Neutrophil (primary cell): Measurements from ENCODE around the gene HAUS6.
"Not testable (repeated sequence)": the region's sequence is repeated elsewhere in the genome, so short reads cannot be mapped to it uniquely, and the experiment has no call there.

Source experiments
- H3K27ac ChIP-seq: fragments of 200-600 bp; sonication (generic); 2 replicates; pipeline ENCODE4 v1.5.1; 2016; ENCODE audit warnings: mild to moderate bottlenecking, moderate library complexity
- H3K27me3 ChIP-seq: fragments of 200-600 bp; sonication (generic); 2 replicates; pipeline ENCODE4 v1.6.0; 2016; ENCODE audit warnings: mild to moderate bottlenecking
- H3K36me3 ChIP-seq: fragments of 200-600 bp; sonication (generic); 2 replicates; pipeline ENCODE4 v1.5.1; 2017
- H3K4me1 ChIP-seq, 2 experiments: fragments of 200-600 bp in 1 of 2; sonication (generic) in 1 of 2; 1 replicate in 1 of 2; 2 replicates in 1 of 2; pipeline versions ENCODE4 v1.5.1 to v1.6.1; 2013 to 2016; ENCODE audit warnings: low read depth in 1 of 2, low read length in 1 of 2, mild to moderate bottlenecking in 1 of 2, moderate library complexity in 1 of 2; ENCODE audit not compliant: control insufficient read depth in 1 of 2, insufficient read depth in 1 of 2
- H3K4me3 ChIP-seq, 2 experiments: fragments of 200-600 bp in 1 of 2; sonication (generic) in 1 of 2; 1 replicate in 1 of 2; 2 replicates in 1 of 2; pipeline ENCODE4 v1.5.1; 2013 to 2016; ENCODE audit warnings: low read depth in 1 of 2, low read length in 1 of 2, mild to moderate bottlenecking in 1 of 2, moderate library complexity in 1 of 2
- H3K9me3 ChIP-seq: fragments of 200-600 bp; sonication (generic); 2 replicates; pipeline ENCODE4 v1.5.1; 2016
- TF ChIP-seq, protein P1 (sequence below): fragments of 200-600 bp; sonication (generic); IDR thresholded peaks from 2 replicates; pipeline ENCODE4 v1.5.1; 2016; ENCODE audit warnings: antibody characterized with exemption

Gene HAUS6

DNA sequence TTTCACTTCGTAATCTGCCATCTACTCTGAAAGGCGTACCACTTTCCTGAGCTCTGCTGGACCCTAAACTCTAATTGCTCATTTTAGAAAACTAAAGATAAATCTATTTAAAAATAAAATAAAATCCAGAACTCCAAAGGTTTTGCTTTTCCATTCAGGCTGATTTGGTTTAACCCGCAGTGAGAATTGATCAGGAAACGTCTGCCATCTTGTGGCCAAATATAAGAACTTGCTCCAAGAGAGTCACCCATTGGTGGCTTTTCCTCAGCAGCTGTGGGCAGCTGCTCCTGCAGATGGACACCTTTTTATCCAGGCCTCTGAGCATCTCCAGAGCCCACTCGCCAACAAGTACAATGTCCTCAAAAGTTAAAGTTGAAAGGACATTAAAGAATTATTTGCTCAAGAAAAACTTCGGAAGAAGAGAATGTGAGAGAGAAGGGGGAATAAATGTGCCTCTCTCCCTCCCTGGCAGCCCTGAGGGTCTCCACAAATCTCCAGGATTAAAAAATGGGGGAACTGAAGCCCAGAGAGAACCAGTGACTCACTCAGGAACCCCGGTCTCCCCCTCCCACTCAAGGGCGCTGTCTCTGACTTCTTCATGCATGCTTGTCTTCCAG lies 73.8 kb downstream of the HAUS6 start:
- no peaks in the 10 kb centered on the region for H3K36me3 ChIP-seq
- no peaks in the 10 kb centered on the region for H3K4me1 ChIP-seq
- TF ChIP-seq, protein P1, sequence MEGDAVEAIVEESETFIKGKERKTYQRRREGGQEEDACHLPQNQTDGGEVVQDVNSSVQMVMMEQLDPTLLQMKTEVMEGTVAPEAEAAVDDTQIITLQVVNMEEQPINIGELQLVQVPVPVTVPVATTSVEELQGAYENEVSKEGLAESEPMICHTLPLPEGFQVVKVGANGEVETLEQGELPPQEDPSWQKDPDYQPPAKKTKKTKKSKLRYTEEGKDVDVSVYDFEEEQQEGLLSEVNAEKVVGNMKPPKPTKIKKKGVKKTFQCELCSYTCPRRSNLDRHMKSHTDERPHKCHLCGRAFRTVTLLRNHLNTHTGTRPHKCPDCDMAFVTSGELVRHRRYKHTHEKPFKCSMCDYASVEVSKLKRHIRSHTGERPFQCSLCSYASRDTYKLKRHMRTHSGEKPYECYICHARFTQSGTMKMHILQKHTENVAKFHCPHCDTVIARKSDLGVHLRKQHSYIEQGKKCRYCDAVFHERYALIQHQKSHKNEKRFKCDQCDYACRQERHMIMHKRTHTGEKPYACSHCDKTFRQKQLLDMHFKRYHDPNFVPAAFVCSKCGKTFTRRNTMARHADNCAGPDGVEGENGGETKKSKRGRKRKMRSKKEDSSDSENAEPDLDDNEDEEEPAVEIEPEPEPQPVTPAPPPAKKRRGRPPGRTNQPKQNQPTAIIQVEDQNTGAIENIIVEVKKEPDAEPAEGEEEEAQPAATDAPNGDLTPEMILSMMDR = no peak
- H3K27ac ChIP-seq = no peak overlapping the region
- H3K27me3 ChIP-seq = peaks cover 6% of the 10 kb centered on the region
- no peak overlapping the region for H3K4me3 ChIP-seq
- no peaks in the 10 kb centered on the region for H3K9me3 ChIP-seq

- H3K27me3 ChIP-seq = peaks cover 6% of the 10 kb centered on the region
- H3K27ac ChIP-seq = no peak overlapping the region
- no peak overlapping the region for H3K4me3 ChIP-seq
- no peaks in the 10 kb centered on the region for H3K4me1 ChIP-seq
- TF ChIP-seq, protein P1 = no peak
- no peaks in the 10 kb centered on the region for H3K9me3 ChIP-seq
- H3K36me3 ChIP-seq = no peaks in the 10 kb centered on the region
These were observed 74.9 kb downstream of the HAUS6 start for GRCh38 chr9:19027825-19028224.

DNA sequence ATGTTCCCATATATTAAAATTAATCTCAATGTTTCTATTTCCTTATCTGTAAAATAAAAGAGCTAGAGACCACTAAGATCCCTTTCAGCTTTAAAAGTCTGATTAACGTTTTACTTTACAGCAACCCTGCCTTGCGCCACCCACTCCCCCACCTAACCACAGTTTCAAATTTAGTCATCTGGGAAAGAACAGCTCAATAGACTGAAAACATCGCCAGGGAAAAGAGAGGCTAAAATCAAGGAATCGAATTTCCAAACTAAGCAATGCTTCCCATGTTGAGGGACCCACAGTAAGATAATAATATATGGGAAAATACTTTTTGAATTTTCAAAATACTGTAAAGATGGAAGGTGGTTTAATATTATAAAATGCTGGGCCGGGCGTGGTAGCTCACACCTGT lies 76.3 kb downstream of the HAUS6 start:
- no peak overlapping the region for H3K27ac ChIP-seq
- TF ChIP-seq, protein P1 = no peak
- H3K27me3 ChIP-seq = peaks cover 6% of the 10 kb centered on the region
- no peaks in the 10 kb centered on the region for H3K36me3 ChIP-seq
- no peak overlapping the region for H3K4me3 ChIP-seq
- H3K9me3 ChIP-seq = no peaks in the 10 kb centered on the region
- no peaks in the 10 kb centered on the region for H3K4me1 ChIP-seq

DNA sequence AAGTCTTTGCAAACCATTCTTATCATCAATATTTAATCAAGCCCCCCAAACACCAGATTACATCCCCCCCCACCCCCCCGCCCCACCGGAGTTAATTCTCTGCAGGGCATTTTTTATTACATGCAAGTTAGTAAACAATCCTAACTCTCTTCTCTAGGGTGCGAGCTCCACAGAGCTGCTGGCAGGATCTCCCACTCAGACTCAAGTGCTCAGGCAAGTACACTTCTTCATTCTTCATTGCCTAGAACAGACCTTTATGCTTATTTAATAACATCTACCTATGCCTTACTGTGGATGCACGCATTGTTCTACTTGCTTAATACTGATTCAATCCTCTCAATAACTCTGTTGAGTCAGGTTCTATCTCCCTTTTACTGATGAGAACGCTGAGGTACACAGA lies 79.6 kb downstream of the HAUS6 start:
- TF ChIP-seq, protein P1 = no peak
- Histone ChIP-seq H3K9me3 (no peaks in the 10 kb centered on the region), H3K27me3 (no peaks in the 10 kb centered on the region), H3K36me3 (no peaks in the 10 kb centered on the region), H3K27ac (no peak overlapping the region), H3K4me3 (no peak overlapping the region), H3K4me1 (no peaks in the 10 kb centered on the region)

DNA sequence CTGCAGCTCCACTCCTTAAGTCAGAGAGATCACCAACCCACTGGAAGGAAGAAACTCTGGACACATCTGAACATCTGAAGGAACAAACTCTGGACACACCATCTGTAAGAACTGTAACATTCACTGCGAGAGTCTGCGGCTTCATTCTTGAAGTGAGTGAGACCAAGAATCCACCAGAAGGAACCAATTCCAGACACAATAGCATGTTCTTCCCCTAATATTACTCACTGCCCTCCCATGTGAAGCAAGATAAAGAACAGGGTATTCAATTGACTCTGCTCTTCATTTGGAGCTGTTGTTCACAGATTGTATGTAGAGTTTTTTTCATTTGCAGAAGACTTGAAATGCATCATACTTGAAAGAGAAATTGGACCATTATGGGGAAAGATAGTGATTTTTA lies 80.5 kb downstream of the HAUS6 start:
- Histone ChIP-seq H3K4me1 (no peaks in the 10 kb centered on the region), H3K4me3 (no peak overlapping the region), H3K36me3 (no peaks in the 10 kb centered on the region), H3K9me3 (no peaks in the 10 kb centered on the region), H3K27me3 (no peaks in the 10 kb centered on the region), H3K27ac (no peak overlapping the region)
- TF ChIP-seq, protein P1 = no peak

- H3K27me3 ChIP-seq, H3K4me3 ChIP-seq, H3K36me3 ChIP-seq, H3K27ac ChIP-seq, H3K9me3 ChIP-seq, H3K4me1 ChIP-seq: not testable (repeated sequence)
These were observed 81.1 kb downstream of the HAUS6 start for GRCh38 chr9:19021649-19022048.
